Measurements from ENCODE around the gene ZCCHC14. TPM values are rescaled to one million over a fixed set of nuclear protein-coding genes. Genes with fewer than 3 reads are reported as not detected.

ZCCHC14 gene
- 50.4 TPM for total RNA-seq (ENCODE audit: unreplicated experiment)
- long read RNA-seq, partial matches to known transcripts, result 1 of 1 reads
- long read RNA-seq, other reads (novel, unspliced or antisense), result 0 of 1 reads

DNA sequence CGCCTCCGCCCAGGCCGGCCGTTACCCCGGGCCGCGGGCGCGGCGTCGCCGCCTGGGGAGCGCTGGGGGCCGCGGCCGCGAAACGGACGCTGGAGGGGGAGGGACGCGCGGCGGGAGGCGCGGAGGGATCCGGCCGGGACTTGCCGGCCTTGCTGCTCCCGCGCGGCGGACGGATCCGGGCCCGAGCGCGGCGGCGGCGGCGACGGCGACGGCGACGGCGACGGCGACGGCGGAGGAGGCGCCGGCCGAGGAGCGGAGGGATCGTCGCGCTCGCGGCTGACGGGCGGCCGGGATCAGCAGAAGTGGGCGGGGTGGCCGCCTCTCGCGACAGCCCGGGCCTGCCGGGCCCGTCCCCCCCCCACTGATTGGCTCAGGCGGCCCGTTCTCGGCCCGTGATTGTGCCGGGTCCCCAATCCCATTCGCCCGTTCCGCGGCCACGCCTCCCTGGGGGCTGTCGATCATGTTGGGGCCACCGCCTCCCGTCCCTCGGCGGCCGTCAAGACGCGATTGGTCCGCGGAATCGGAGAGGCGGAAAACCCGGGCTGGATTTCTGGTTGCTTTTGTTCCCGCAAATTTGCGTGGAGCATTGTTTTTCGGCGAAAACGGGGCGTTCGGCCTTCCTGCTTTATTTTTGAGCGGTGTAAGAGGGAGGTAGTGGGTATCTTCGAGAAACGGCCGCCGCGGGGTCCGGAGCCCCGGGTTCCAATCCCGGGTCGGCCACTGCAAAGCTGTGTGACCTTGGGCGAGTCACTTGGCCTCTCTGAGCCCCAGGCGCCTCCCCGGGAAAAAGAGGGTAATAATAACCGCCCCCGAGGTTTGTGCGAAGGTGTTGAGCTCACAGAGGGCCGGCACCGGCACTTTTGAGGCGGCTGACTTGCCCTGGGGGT is at the start of gene ZCCHC14:
TSS of gene ZCCHC14 (minus strand) at position 304 of the 887 bp plus-strand sequence. CDS start 786 bp downstream, outside the sequence.
- TF ChIP-seq, protein P1, sequence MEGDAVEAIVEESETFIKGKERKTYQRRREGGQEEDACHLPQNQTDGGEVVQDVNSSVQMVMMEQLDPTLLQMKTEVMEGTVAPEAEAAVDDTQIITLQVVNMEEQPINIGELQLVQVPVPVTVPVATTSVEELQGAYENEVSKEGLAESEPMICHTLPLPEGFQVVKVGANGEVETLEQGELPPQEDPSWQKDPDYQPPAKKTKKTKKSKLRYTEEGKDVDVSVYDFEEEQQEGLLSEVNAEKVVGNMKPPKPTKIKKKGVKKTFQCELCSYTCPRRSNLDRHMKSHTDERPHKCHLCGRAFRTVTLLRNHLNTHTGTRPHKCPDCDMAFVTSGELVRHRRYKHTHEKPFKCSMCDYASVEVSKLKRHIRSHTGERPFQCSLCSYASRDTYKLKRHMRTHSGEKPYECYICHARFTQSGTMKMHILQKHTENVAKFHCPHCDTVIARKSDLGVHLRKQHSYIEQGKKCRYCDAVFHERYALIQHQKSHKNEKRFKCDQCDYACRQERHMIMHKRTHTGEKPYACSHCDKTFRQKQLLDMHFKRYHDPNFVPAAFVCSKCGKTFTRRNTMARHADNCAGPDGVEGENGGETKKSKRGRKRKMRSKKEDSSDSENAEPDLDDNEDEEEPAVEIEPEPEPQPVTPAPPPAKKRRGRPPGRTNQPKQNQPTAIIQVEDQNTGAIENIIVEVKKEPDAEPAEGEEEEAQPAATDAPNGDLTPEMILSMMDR (IDR thresholded peaks at IDR 0.05; ENCODE audit: unreplicated experiment), result no peak
- peak within 1 kb of the TSS; percentile 82 for H3K4me3 Mint-ChIP-seq (ENCODE audit: unreplicated experiment)
- peaks cover 7% of the 10 kb centered on the region for H3K27me3 Mint-ChIP-seq (ENCODE audit: unreplicated experiment)
- no peaks in the 10 kb centered on the region for H3K9me3 Mint-ChIP-seq (ENCODE audit: unreplicated experiment)
- H3K4me1 Mint-ChIP-seq (ENCODE audit: unreplicated experiment), result peaks cover 38% of the 10 kb centered on the region
- peaks cover 4% of the 10 kb centered on the region for H3K36me3 Mint-ChIP-seq (ENCODE audit: low read depth, unreplicated experiment)
- peak; percentile 100 for DNase-seq (ENCODE audit: low spot score)
- no peak within 1 kb of the TSS for H3K27ac Mint-ChIP-seq (ENCODE audit: unreplicated experiment)

- TF ChIP-seq, protein P1 (IDR thresholded peaks at IDR 0.05; ENCODE audit: unreplicated experiment), result no peak
- no peak overlapping the region for H3K27ac Mint-ChIP-seq (ENCODE audit: unreplicated experiment)
Observed at GRCh38 chr16:87541872-87542234, 49.0 kb upstream of the ZCCHC14 start.

DNA sequence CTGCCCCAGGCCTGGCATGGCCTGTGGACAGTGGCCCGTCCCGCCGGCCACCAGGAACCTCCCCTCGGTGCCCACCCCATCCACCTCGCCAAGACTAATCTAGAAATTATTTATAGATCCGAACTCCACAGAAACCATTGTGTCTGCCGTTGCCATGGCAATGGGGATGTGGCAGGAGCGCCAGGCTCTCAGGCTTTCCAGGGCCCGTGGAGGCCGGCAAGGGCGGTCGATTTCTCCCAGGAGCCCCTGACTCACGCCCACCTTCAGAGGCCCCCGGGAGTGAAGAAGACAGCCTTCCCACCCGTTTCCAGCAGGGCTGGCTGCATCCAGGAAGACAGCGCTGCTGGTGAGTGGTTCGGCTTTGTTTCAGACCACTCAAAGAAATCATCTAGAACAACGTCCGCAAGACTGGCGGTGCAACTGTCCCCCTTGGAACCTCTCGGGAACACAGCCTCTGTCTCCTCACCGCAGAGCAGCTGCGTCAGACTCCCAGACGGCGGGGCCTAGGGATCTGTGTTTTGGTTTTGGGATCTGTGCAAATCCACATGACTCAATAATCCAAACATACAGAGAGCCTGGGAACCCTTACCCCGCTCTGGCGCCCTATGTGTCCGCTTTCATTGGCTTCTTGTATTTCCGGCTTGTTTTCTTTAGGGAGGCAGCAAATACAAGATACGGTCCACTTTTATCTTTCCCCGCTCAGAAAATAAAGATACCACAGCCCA is 48.5 kb upstream of the ZCCHC14 start:
- H3K4me1 Mint-ChIP-seq (ENCODE audit: unreplicated experiment), result peaks cover 17% of the 10 kb centered on the region
- H3K4me3 Mint-ChIP-seq (ENCODE audit: unreplicated experiment), result no peak overlapping the region
- H3K9me3 Mint-ChIP-seq (ENCODE audit: unreplicated experiment), result peaks cover 5% of the 10 kb centered on the region
- no peak overlapping the region for H3K27ac Mint-ChIP-seq (ENCODE audit: unreplicated experiment)
- TF ChIP-seq, protein P1 (IDR thresholded peaks at IDR 0.05; ENCODE audit: unreplicated experiment), result no peak
- no peaks in the 10 kb centered on the region for H3K27me3 Mint-ChIP-seq (ENCODE audit: unreplicated experiment)
- peaks cover 8% of the 10 kb centered on the region for H3K36me3 Mint-ChIP-seq (ENCODE audit: low read depth, unreplicated experiment)
- no peak for DNase-seq (ENCODE audit: low spot score)

More at GRCh38 chr16:87541872-87542234, 49.0 kb upstream of the ZCCHC14 start:
- Mint-ChIP-seq H3K9me3 (ENCODE audit: unreplicated experiment) (peaks cover 5% of the 10 kb centered on the region), H3K4me3 (ENCODE audit: unreplicated experiment) (no peak overlapping the region), H3K36me3 (ENCODE audit: low read depth, unreplicated experiment) (peaks cover 11% of the 10 kb centered on the region), H3K27me3 (ENCODE audit: unreplicated experiment) (no peaks in the 10 kb centered on the region), H3K4me1 (ENCODE audit: unreplicated experiment) (peaks cover 17% of the 10 kb centered on the region)
- no peak for DNase-seq (ENCODE audit: low spot score)

- H3K4me1 Mint-ChIP-seq (ENCODE audit: unreplicated experiment), result peaks cover 17% of the 10 kb centered on the region
- H3K9me3 Mint-ChIP-seq (ENCODE audit: unreplicated experiment), result peaks cover 5% of the 10 kb centered on the region
- H3K27me3 Mint-ChIP-seq (ENCODE audit: unreplicated experiment), result no peaks in the 10 kb centered on the region
- TF ChIP-seq, protein P1 (IDR thresholded peaks at IDR 0.05; ENCODE audit: unreplicated experiment), result no peak
- H3K36me3 Mint-ChIP-seq (ENCODE audit: low read depth, unreplicated experiment), result peaks cover 6% of the 10 kb centered on the region
- DNase-seq (ENCODE audit: low spot score), result no peak
- H3K4me3 Mint-ChIP-seq (ENCODE audit: unreplicated experiment), result no peak overlapping the region
- H3K27ac Mint-ChIP-seq (ENCODE audit: unreplicated experiment), result no peak overlapping the region
Observed at GRCh38 chr16:87540897-87541146, 48.0 kb upstream of the ZCCHC14 start.

All from endothelial cell (in vitro differentiated cells).